Kidney (tissue), 22 donors: Measurements from ENCODE around the gene PLAGL1. TPM values are rescaled to one million over a fixed set of nuclear protein-coding genes. Genes with fewer than 3 reads are reported as not detected.

Experiments
- DNase-seq, 5 donors: peaks; one replicate each; pipeline ENCODE4 v3.0.0-alpha.2; 2013 to 2020
- FAIRE-seq: peaks from 2 replicates; lab custom pipeline; 2012; peaks lifted over from hg19 to GRCh38; lab: Jason Lieb, UNC
- H3K27ac ChIP-seq, 2 donors: one replicate each; pipeline ENCODE4 v1.7.0; 2013; ENCODE audit warnings: low read depth in 2 of 2, low read length in 2 of 2, inconsistent platforms in 1 of 2
- H3K27me3 ChIP-seq: one replicate; pipeline ENCODE4 v1.7.1; 2013; ENCODE audit warnings: low read length, inconsistent platforms; ENCODE audit not compliant: control insufficient read depth, insufficient read depth
- H3K36me3 ChIP-seq, 3 donors: one replicate each; pipeline versions ENCODE4 v1.7.0 to v1.7.1; 2013; ENCODE audit warnings: low read length in 3 of 3, control low read depth in 1 of 3, inconsistent platforms in 1 of 3; ENCODE audit not compliant: insufficient read depth in 3 of 3, control insufficient read depth in 2 of 3
- H3K4me1 ChIP-seq, 3 donors: one replicate each; pipeline versions ENCODE4 v1.7.0 to v1.7.1; 2013; ENCODE audit warnings: low read length in 3 of 3, inconsistent platforms in 1 of 3, low read depth in 1 of 3; ENCODE audit not compliant: control insufficient read depth in 2 of 3, insufficient read depth in 2 of 3
- H3K4me3 ChIP-seq, 3 donors: one replicate each; pipeline versions ENCODE4 v1.7.0 to v1.8.1; 2013; ENCODE audit warnings: low read length in 3 of 3, control low read depth in 1 of 3, inconsistent platforms in 1 of 3
- H3K9ac ChIP-seq, 3 donors: one replicate each; pipeline versions ENCODE4 v1.7.0 to v1.7.1; 2013; ENCODE audit warnings: low read length in 3 of 3, control low read depth in 1 of 3, inconsistent platforms in 1 of 3
- H3K9me3 ChIP-seq, 3 donors: one replicate each; pipeline versions ENCODE4 v1.7.0 to v1.7.1; 2013; ENCODE audit warnings: low read length in 3 of 3, control low read depth in 1 of 3, inconsistent platforms in 1 of 3; ENCODE audit not compliant: control insufficient read depth in 2 of 3, insufficient read depth in 1 of 3
- CTCF ChIP-seq: IDR thresholded peaks from 3 replicates; pipeline ENCODE4 v1.5.1; 2012; ENCODE audit warnings: mild to moderate bottlenecking, moderate library complexity, borderline replicate concordance; ENCODE audit not compliant: insufficient read depth; ENCODE audit errors: extremely low read depth
- intact Hi-C: fragments of 100-400 bp; cut with DNase I; formaldehyde crosslinking; loops from one replicate; pipeline ENCODE4 v1.11.1; 2022
- long read RNA-seq, 10 donors: library from polyadenylated mRNA in 1 of 10; unstranded in 1 of 10; transcript quantifications; one replicate each; pipeline ENCODE4 v2.0.0 and lab custom pipeline, GENCODE V29; 2021 to 2026
- polyA plus RNA-seq: library from polyadenylated mRNA; stranded (reverse); fragments of 350-450 nt; fragmentation: Illumina TruSeq; extraction: RNeasy Lipid Tissue Mini Kit (QIAGEN cat#74804); gene quantifications from one replicate; pipeline ENCODE4 v1.2.3, GENCODE V29; 2014; ENCODE audit warnings: low read depth, low replicate concordance; ENCODE audit not compliant: insufficient read depth
- total RNA-seq: library from RNA; stranded (reverse); fragmentation: NEBNext Ultra II Directional; extraction: Animal tissue kit (Norgen Biotek cat#: 25700); gene quantifications from one replicate; pipeline ENCODE4 v1.2.1, GENCODE V29; 2021
- donor health status: control.
- donor health status: control.
- donor health status: control.
- donor health status: control.
- donor health status: control.
- donor health status: DM: yes; HTN: yes; CAD: no.
- donor health status: Normal renal cell carcinoma (clear cell type).

The PLAGL1 gene, protein sequence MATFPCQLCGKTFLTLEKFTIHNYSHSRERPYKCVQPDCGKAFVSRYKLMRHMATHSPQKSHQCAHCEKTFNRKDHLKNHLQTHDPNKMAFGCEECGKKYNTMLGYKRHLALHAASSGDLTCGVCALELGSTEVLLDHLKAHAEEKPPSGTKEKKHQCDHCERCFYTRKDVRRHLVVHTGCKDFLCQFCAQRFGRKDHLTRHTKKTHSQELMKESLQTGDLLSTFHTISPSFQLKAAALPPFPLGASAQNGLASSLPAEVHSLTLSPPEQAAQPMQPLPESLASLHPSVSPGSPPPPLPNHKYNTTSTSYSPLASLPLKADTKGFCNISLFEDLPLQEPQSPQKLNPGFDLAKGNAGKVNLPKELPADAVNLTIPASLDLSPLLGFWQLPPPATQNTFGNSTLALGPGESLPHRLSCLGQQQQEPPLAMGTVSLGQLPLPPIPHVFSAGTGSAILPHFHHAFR
- total RNA-seq (23.6 TPM), polyA plus RNA-seq (7.1 TPM)
- long read RNA-seq, donor 1, partial matches to known transcripts: 5 of 10 reads
- long read RNA-seq, donor 1, other reads (novel, unspliced or antisense): 0 of 10 reads
- long read RNA-seq, donor 2, partial matches to known transcripts: 0 of 4 reads
- long read RNA-seq, donor 2, other reads (novel, unspliced or antisense): 0 of 4 reads
- long read RNA-seq, donor 3, partial matches to known transcripts: 15 of 20 reads
- long read RNA-seq, donor 3, other reads (novel, unspliced or antisense): 0 of 20 reads
- long read RNA-seq, donor 4, partial matches to known transcripts: 5 of 8 reads
- long read RNA-seq, donor 4, other reads (novel, unspliced or antisense): 0 of 8 reads
- long read RNA-seq, donor 5: 0 reads
- long read RNA-seq, donor 6: 0 reads
- long read RNA-seq, donor 7, partial matches to known transcripts: 2 of 7 reads
- long read RNA-seq, donor 7, other reads (novel, unspliced or antisense): 3 of 7 reads
- long read RNA-seq, donor 8, partial matches to known transcripts: 5 of 11 reads
- long read RNA-seq, donor 8, other reads (novel, unspliced or antisense): 0 of 11 reads
- long read RNA-seq, donor 9, partial matches to known transcripts: 0 of 1 reads
- long read RNA-seq, donor 9, other reads (novel, unspliced or antisense): 0 of 1 reads
- long read RNA-seq, donor 10, partial matches to known transcripts: 6 of 11 reads
- long read RNA-seq, donor 10, other reads (novel, unspliced or antisense): 0 of 11 reads

- peak within 1 kb of the TSS; percentile 29 to 53 for H3K27ac ChIP-seq
- peak within 1 kb of the TSS; percentile 41 to 74 (median 65) for H3K9ac ChIP-seq
- H3K9me3 ChIP-seq: no peaks in the 10 kb centered on the region
- DNase-seq (peak; percentile 63 to 91 (median 73)), FAIRE-seq (no peak)
- no peaks in the 10 kb centered on the region for H3K27me3 ChIP-seq
- no peaks in the 10 kb centered on the region for H3K36me3 ChIP-seq
- no peak for TF ChIP-seq CTCF
- H3K4me1 ChIP-seq: peaks cover 0 to 4% (median 2%) of the 10 kb centered on the region in 3 donors
- intact Hi-C loops: no loop called here
- H3K4me3 ChIP-seq: peak within 1 kb of the TSS; percentile 50 to 80 (median 60)
Measured at GRCh38 chr6:144008120-144008811, at the start of gene PLAGL1. Gene PLAGL1 (minus strand): TSS chr6:144008259. CDS start chr6:143948136, 60,123 bp downstream.

- intact Hi-C loops: no loop called here
- Histone ChIP-seq H3K9ac (no peak overlapping the region), H3K9me3 (no peaks in the 10 kb centered on the region), H3K36me3 (no peaks in the 10 kb centered on the region), H3K4me1 (no peaks in the 10 kb centered on the region), H3K27me3 (no peaks in the 10 kb centered on the region), H3K4me3 (peak overlapping the region in 1 of 3 donors; percentile 24), H3K27ac (no peak overlapping the region)
- TF ChIP-seq CTCF: no peak
- FAIRE-seq (no peak), DNase-seq (no peak)
Measured at GRCh38 chr6:144055121-144055931, 47.3 kb upstream of the PLAGL1 start.

DNA sequence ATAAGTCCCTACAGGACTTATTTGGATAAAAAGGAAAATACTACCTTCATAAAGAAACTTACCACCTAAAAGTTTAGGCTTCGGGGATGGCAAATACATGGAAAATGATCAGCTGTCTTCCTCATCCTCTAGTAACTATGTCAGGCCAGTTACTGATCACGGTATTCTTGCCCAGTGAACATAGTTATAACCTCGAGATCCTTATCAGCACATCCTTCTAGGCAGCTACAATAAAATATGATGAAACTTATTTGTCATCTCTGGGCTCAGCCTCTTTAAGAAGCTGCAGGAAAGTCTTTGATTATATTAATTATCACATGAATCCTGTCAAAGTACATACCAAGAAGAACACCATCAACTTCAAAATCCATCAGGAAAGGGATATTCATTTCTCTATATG lies 45.5 kb upstream of the PLAGL1 start:
- Histone ChIP-seq H3K36me3 (no peaks in the 10 kb centered on the region), H3K27ac (no peak overlapping the region), H3K9me3 (no peaks in the 10 kb centered on the region), H3K27me3 (no peaks in the 10 kb centered on the region), H3K4me1 (no peaks in the 10 kb centered on the region), H3K9ac (no peak overlapping the region), H3K4me3 (no peak overlapping the region)
- DNase-seq (no peak), FAIRE-seq (no peak)
- intact Hi-C loops: no loop called here
- TF ChIP-seq CTCF: no peak
